Loucy (cell line): ENCODE measurements around the gene GSTO1.

ENCODE experiments used
- H2AFZ ChIP-seq: fragments of 200-600 bp; sonication (generic); 2 replicates; pipeline ENCODE4 v1.6.0; 2016; ENCODE audit warnings: antibody characterized with exemption, mild to moderate bottlenecking, low read length, moderate library complexity
- H3F3A ChIP-seq: fragments of 200-600 bp; 2 replicates; pipeline ENCODE4 v1.6.0; 2016; ENCODE audit warnings: antibody characterized with exemption, low read depth, mild to moderate bottlenecking
- H3K27me3 ChIP-seq: fragments of 200-600 bp; sonication (generic); 2 replicates; pipeline ENCODE4 v1.6.1; 2014; ENCODE audit warnings: low read length, mild to moderate bottlenecking; ENCODE audit not compliant: insufficient read depth, poor library complexity, severe bottlenecking
- H3K36me3 ChIP-seq: fragments of 200-600 bp; sonication (generic); 2 replicates; pipeline ENCODE4 v1.6.1; 2016; ENCODE audit warnings: low read length; ENCODE audit not compliant: insufficient read depth
- H3K4me1 ChIP-seq: fragments of 200-600 bp; sonication (generic); 2 replicates; pipeline ENCODE4 v1.5.1; 2014; ENCODE audit warnings: low read length, mild to moderate bottlenecking; ENCODE audit not compliant: insufficient read depth, poor library complexity, severe bottlenecking
- H3K4me2 ChIP-seq: fragments of 200-600 bp; sonication (generic); 2 replicates; pipeline ENCODE4 v1.6.0; 2014; ENCODE audit warnings: antibody characterized with exemption, low read length, low read depth, mild to moderate bottlenecking; ENCODE audit not compliant: poor library complexity, severe bottlenecking
- H3K4me3 ChIP-seq: fragments of 200-600 bp; sonication (generic); 2 replicates; pipeline ENCODE4 v1.5.1; 2014; ENCODE audit warnings: low read length, mild to moderate bottlenecking, mixed read lengths; ENCODE audit not compliant: poor library complexity, severe bottlenecking
- H3K79me2 ChIP-seq: fragments of 200-600 bp; sonication (generic); 2 replicates; pipeline ENCODE4 v1.6.1; 2014; ENCODE audit warnings: low read length; ENCODE audit not compliant: insufficient read depth
- H3K9ac ChIP-seq: fragments of 200-600 bp; sonication (generic); 2 replicates; pipeline ENCODE4 v1.6.0; 2014; ENCODE audit warnings: mild to moderate bottlenecking, low read depth, low read length, moderate library complexity; ENCODE audit not compliant: poor library complexity, severe bottlenecking
- H3K9me2 ChIP-seq: fragments of 200-600 bp; sonication (generic); replicated peaks from 2 replicates; pipeline ENCODE4 v1.6.1; 2016; ENCODE audit warnings: low read depth, low read length, mixed read lengths
- H3K9me3 ChIP-seq: fragments of 200-600 bp; sonication (generic); 2 replicates; pipeline ENCODE4 v1.6.1; 2014; ENCODE audit warnings: mild to moderate bottlenecking, antibody characterized with exemption, low read length, low read depth; ENCODE audit not compliant: insufficient read depth
- H4K20me1 ChIP-seq: fragments of 200-600 bp; sonication (generic); 2 replicates; pipeline ENCODE4 v1.6.0; 2014; ENCODE audit warnings: antibody characterized with exemption, low read length, mild to moderate bottlenecking; ENCODE audit not compliant: insufficient read depth, poor library complexity, severe bottlenecking
- CTCF ChIP-seq: fragments of 200-600 bp; sonication (generic); conservative IDR thresholded peaks from 2 replicates; pipeline ENCODE4 v1.5.1; 2014; ENCODE audit warnings: mild to moderate bottlenecking, antibody characterized with exemption, low read length
- EZH2phosphoT487 ChIP-seq: fragments of 200-600 bp; IDR thresholded peaks from 2 replicates; pipeline ENCODE4 v1.6.1; 2018; ENCODE audit warnings: antibody characterized with exemption, mild to moderate bottlenecking, moderate library complexity, borderline replicate concordance

GSTO1 gene

GRCh38 chr10:104288355-104288754 is 33.7 kb downstream of the GSTO1 start:
- Histone ChIP-seq H3K9me3 (no peaks in the 10 kb centered on the region), H3K36me3 (no peaks in the 10 kb centered on the region), H3K4me2 (no peak overlapping the region), H3F3A (no peaks in the 10 kb centered on the region), H3K79me2 (no peaks in the 10 kb centered on the region), H4K20me1 (no peaks in the 10 kb centered on the region), H3K27me3 (no peaks in the 10 kb centered on the region), H3K9ac (no peak overlapping the region), H2AFZ (no peak overlapping the region), H3K9me2 (no peaks in the 10 kb centered on the region), H3K4me1 (no peaks in the 10 kb centered on the region), H3K4me3 (no peak overlapping the region)
- TF ChIP-seq EZH2phosphoT487 (no peak), CTCF (no peak)

- Histone ChIP-seq H3K9ac (no peak overlapping the region), H2AFZ (peak overlapping the region; percentile 80), H3K9me3 (no peaks in the 10 kb centered on the region), H3K27me3 (no peaks in the 10 kb centered on the region), H3K9me2 (no peaks in the 10 kb centered on the region), H4K20me1 (no peaks in the 10 kb centered on the region), H3F3A (no peaks in the 10 kb centered on the region), H3K4me2 (peak overlapping the region; percentile 36), H3K36me3 (no peaks in the 10 kb centered on the region), H3K79me2 (no peaks in the 10 kb centered on the region), H3K4me1 (no peaks in the 10 kb centered on the region), H3K4me3 (peak overlapping the region; percentile 27)
- TF ChIP-seq CTCF, result peak; percentile 100
- no peak for TF ChIP-seq EZH2phosphoT487
These were observed 36.8 kb downstream of the GSTO1 start for GRCh38 chr10:104291439-104291951.

DNA sequence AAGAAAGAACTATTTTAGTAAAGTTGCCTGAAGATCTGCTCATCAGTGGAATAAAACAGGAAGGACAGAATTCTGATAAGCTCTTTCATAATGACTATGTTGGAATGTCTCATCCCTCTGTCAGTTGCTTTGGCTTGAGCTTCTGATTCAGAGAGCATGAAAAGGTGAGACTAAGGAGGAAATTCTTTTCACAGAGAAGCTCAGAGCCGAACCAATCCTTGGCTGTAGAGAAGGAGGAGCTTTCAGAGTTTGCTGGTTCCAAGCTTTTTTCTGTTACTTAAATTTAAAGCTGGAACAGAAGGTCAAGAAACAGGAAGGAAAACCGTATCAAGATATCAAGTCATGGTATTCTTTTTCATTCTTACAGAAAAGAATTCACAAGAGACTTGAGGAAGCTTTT is 38.3 kb downstream of the GSTO1 start:
- H2AFZ ChIP-seq, result peak overlapping the region; percentile 51; the same call in 1 of the 2 replicates
- no peaks in the 10 kb centered on the region for H3K27me3 ChIP-seq
- no peaks in the 10 kb centered on the region for H3K79me2 ChIP-seq
- no peak overlapping the region for H3K9ac ChIP-seq
- no peaks in the 10 kb centered on the region for H3F3A ChIP-seq
- H3K9me3 ChIP-seq, result no peaks in the 10 kb centered on the region
- H3K4me1 ChIP-seq, result peaks cover 2% of the 10 kb centered on the region
- H3K9me2 ChIP-seq, result no peaks in the 10 kb centered on the region
- no peaks in the 10 kb centered on the region for H4K20me1 ChIP-seq
- no peak for TF ChIP-seq EZH2phosphoT487
- TF ChIP-seq CTCF, result no peak
- no peak overlapping the region for H3K4me3 ChIP-seq
- no peaks in the 10 kb centered on the region for H3K36me3 ChIP-seq
- no peak overlapping the region for H3K4me2 ChIP-seq
